ENCODE data around the gene GALNT9. TPM values are rescaled to one million over a fixed set of nuclear protein-coding genes. Genes with fewer than 3 reads are reported as not detected.

Gene GALNT9
- total RNA-seq, 2 donors from 2014 or later = 4.0 to 10.8 TPM

DNA sequence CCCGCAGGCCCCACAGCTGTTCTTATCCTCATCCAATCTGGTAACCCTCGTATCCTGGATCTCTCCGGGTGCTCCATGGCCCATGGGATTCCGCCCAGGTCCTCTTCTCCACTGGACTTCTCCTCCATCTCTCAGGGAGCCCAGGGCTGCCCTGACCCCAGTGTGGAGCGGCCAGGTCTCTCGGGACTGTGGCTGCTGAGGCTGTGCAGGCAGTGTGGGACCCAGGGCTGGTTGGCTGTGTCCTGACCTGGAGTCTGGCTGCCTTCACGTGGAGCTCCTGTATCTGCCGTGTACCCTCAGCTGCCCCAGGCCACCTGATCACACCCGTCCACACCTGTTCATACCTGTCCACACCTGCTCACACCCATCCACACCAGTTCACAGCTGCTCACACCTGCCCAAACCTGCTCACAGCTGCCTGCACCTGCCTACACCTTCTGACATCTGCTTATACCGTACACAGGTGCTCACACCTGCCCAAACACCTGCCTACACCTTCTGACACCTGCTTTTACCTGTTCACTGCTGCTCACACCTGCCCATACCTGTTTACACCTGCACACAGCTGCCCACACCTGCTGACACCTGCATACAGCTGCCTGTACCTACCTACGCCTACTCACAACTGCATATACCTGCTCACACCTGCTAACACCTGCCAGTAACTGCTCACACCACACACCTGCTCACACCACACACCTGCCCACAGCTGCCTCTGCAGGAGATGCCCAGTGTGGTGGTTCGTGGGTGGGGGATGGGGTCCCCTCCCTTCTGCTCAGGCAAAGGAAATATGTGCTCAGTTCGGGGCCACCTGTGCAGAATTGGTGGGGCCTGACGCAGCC lies 92.2 kb downstream of the GALNT9 start:
- H3K9me3 ChIP-seq = no peaks in the 10 kb centered on the region
- H3K36me3 ChIP-seq = no peaks in the 10 kb centered on the region
- H3K27me3 ChIP-seq = no peaks in the 10 kb centered on the region
- H3K4me3 ChIP-seq = no peak overlapping the region
- TF ChIP-seq, protein P1, sequence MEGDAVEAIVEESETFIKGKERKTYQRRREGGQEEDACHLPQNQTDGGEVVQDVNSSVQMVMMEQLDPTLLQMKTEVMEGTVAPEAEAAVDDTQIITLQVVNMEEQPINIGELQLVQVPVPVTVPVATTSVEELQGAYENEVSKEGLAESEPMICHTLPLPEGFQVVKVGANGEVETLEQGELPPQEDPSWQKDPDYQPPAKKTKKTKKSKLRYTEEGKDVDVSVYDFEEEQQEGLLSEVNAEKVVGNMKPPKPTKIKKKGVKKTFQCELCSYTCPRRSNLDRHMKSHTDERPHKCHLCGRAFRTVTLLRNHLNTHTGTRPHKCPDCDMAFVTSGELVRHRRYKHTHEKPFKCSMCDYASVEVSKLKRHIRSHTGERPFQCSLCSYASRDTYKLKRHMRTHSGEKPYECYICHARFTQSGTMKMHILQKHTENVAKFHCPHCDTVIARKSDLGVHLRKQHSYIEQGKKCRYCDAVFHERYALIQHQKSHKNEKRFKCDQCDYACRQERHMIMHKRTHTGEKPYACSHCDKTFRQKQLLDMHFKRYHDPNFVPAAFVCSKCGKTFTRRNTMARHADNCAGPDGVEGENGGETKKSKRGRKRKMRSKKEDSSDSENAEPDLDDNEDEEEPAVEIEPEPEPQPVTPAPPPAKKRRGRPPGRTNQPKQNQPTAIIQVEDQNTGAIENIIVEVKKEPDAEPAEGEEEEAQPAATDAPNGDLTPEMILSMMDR (IDR thresholded peaks at IDR 0.05) = no peak
- no peaks in the 10 kb centered on the region for H3K4me1 ChIP-seq
- H3K27ac ChIP-seq = no peak overlapping the region
- DNase-seq (ENCODE audit: low spot score) = no peak

DNA sequence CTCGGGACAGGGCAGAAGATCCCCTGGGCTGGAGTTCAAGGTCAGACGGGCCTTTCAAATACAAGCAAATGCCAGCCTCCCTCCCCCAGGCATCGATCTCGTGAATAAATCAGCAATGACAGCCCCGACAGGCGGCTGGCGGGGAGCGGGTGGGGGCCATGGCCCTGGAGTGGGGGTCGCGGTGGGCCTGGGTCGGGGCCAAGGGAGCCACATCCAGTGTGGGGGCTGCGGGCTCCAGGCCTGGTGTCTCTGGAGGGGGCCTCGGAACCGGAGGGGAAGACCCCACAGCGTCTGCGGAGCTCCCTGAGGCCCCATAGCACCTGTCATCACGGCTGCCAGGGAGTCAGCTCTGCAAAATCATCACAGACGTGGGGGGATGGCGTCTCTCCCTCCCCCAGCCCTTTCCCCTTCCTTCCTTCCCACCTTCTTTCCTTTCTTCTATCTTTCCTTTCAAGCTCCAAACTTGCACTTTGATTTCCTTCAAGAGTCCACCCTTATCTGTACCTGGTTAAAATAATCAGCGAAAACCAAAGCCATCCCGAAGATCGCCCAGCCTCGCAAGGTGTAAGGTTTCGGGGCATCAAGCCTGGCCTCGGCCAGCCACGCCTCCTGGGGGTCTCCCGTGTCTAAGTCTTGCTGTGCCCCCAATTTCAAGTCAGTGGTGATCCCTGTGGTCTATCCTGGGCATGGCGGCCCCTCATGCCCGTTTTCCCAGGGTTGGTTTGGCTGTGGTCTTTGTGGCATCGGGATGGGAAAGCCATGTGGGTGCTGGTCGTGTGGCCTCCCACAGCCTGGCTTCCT lies 93.1 kb downstream of the GALNT9 start:
- TF ChIP-seq, protein P1 (IDR thresholded peaks at IDR 0.05) = no peak
- no peak for DNase-seq (ENCODE audit: low spot score)
- no peak overlapping the region for H3K27ac ChIP-seq
- no peaks in the 10 kb centered on the region for H3K27me3 ChIP-seq
- H3K4me3 ChIP-seq = no peak overlapping the region
- H3K36me3 ChIP-seq = no peaks in the 10 kb centered on the region
- H3K4me1 ChIP-seq = no peaks in the 10 kb centered on the region
- H3K9me3 ChIP-seq = no peaks in the 10 kb centered on the region

DNA sequence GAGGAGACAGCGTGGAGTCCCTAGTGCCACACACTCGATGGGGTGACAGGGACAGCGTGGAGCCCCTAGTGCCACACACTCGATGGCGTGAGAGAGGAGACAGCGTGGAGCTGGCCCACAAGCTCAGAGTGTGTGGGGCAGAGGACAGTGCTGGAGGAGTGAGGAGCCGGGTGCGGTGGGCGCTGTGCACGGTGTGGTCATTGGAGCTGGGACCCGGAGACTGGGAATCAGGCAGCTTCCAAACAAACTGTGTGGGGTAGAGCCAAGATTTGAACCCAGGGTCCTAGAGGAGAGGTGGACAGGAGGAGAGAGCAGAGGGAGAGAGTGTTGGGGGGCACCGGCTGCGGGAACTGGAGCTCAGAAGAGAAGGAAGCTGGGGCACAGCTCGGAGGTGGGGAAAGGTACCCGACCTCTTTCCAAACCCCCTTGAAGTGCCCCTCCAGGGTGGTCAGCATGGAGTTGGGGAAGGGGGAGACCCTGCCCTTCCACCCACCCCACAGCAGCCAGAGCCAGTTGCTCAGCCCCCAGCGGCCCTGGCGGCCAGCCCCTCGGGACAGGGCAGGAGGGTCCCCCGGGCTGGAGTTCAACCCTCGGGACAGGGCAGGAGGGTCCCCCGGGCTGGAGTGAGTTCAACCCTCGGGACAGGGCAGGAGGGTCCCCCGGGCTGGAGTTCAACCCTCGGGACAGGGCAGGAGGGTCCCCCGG lies 94.1 kb downstream of the GALNT9 start:
- no peak for DNase-seq (ENCODE audit: low spot score)
- H3K4me1 ChIP-seq = no peaks in the 10 kb centered on the region
- no peaks in the 10 kb centered on the region for H3K27me3 ChIP-seq
- no peak overlapping the region for H3K27ac ChIP-seq
- no peaks in the 10 kb centered on the region for H3K36me3 ChIP-seq
- TF ChIP-seq, protein P1 (IDR thresholded peaks at IDR 0.05) = no peak
- H3K4me3 ChIP-seq = no peak overlapping the region
- H3K9me3 ChIP-seq = no peaks in the 10 kb centered on the region

DNA sequence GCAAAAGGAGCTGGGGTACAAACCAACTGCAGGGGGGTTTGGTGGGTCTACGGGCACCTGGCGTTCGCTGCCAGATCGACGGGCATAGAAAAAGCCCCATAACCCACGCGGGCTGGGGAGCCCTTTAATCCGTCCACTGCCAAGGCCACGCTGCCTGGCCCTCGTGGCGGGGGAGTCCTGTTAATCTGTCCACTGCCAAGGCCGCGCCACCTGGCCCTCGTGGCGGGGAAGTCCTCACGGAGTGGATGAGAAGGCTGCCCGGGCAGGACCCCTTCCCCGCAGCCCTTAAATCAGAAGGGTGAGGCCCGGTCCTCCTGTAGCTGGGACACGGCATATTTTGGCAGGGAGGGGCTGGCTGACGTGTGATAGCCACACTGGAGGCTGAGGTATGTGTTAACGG lies 99.0 kb downstream of the GALNT9 start:
- no peaks in the 10 kb centered on the region for H3K36me3 ChIP-seq
- TF ChIP-seq, protein P1 (IDR thresholded peaks at IDR 0.05) = no peak
- no peaks in the 10 kb centered on the region for H3K4me1 ChIP-seq
- no peak for DNase-seq (ENCODE audit: low spot score)
- H3K27ac ChIP-seq = no peak overlapping the region
- no peaks in the 10 kb centered on the region for H3K27me3 ChIP-seq
- H3K9me3 ChIP-seq = no peaks in the 10 kb centered on the region
- H3K4me3 ChIP-seq = no peak overlapping the region

DNA sequence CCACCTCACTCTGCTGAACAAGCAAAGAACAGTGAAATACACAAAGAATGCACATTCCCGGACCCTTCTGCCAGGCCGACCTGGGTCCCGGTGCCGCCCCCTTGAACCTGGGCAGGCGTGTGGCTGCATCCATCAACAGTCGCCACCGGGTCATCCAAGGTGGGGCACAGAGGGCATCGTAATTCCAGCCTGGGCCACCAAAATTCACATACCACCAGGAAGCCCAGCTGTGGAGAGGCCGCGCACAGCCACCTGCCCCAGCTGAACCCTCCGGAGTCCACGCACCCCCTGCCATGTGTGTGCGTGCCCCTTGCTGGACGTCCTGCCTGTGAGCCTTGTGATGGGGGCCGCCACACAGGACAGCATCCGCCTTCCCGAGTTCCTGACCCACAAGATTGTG lies 99.5 kb downstream of the GALNT9 start:
- TF ChIP-seq, protein P1 (IDR thresholded peaks at IDR 0.05) = no peak
- H3K27me3 ChIP-seq = no peaks in the 10 kb centered on the region

More for the DNA sequence above, 99.5 kb downstream of the GALNT9 start:
- no peak overlapping the region for H3K4me3 ChIP-seq
- no peak overlapping the region for H3K27ac ChIP-seq
- H3K9me3 ChIP-seq = no peaks in the 10 kb centered on the region
- DNase-seq (ENCODE audit: low spot score) = no peak
- no peaks in the 10 kb centered on the region for H3K36me3 ChIP-seq
- H3K4me1 ChIP-seq = no peaks in the 10 kb centered on the region
